GM13977 (cell line): ENCODE data around the gene CCNG2.

Experiments used
- DNase-seq: peaks from one replicate; pipeline ENCODE4 v3.0.0; 2012; ENCODE audit warnings: low spot score
- in situ Hi-C: fragments of 300-500 bp; cut with MboI; formaldehyde crosslinking; loops from one replicate; pipeline ENCODE4 v1.12.0; 2022; ENCODE audit warnings: low sequenced_read_pairs, low pct_unique_long_range_greater_than_20kb, mixed read lengths, inconsistent platforms; ENCODE audit not compliant: unreplicated experiment
- TF ChIP-seq, protein P1 (sequence below): IDR thresholded peaks from 2 replicates; pipeline ENCODE4 v1.5.1; 2012; ENCODE audit warnings: mild to moderate bottlenecking, control low read depth; ENCODE audit not compliant: insufficient read depth; ENCODE audit errors: extremely low read depth, missing control alignments

CCNG2 gene

DNA sequence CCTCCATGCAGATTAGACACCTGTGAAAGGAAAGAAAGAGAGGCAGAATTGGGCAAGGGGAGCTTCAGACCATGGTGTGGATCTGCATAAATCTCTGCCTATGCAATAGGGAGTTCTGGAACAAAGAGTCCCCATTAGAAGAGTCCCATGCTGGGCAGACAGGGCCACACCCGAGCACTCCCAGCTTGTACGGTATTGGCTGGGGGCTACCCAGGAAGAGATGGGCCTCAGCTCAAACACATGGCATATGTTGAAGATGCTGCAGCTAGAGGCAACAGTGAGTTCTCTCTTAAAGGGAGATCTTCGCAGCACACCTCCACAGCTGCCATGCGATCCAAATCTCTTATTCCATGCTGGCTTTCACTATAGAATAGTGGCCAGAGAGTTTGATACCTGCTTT, 24.7 kb downstream of the CCNG2 start:
- DNase-seq = no peak
- TF ChIP-seq, protein P1, sequence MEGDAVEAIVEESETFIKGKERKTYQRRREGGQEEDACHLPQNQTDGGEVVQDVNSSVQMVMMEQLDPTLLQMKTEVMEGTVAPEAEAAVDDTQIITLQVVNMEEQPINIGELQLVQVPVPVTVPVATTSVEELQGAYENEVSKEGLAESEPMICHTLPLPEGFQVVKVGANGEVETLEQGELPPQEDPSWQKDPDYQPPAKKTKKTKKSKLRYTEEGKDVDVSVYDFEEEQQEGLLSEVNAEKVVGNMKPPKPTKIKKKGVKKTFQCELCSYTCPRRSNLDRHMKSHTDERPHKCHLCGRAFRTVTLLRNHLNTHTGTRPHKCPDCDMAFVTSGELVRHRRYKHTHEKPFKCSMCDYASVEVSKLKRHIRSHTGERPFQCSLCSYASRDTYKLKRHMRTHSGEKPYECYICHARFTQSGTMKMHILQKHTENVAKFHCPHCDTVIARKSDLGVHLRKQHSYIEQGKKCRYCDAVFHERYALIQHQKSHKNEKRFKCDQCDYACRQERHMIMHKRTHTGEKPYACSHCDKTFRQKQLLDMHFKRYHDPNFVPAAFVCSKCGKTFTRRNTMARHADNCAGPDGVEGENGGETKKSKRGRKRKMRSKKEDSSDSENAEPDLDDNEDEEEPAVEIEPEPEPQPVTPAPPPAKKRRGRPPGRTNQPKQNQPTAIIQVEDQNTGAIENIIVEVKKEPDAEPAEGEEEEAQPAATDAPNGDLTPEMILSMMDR = no peak
- in situ Hi-C loops = no loop called here

- TF ChIP-seq, protein P1 = no peak
- no peak for DNase-seq
- in situ Hi-C loops = no loop called here
Measured at GRCh38 chr4:77183777-77184420, 26.9 kb downstream of the CCNG2 start.

DNA sequence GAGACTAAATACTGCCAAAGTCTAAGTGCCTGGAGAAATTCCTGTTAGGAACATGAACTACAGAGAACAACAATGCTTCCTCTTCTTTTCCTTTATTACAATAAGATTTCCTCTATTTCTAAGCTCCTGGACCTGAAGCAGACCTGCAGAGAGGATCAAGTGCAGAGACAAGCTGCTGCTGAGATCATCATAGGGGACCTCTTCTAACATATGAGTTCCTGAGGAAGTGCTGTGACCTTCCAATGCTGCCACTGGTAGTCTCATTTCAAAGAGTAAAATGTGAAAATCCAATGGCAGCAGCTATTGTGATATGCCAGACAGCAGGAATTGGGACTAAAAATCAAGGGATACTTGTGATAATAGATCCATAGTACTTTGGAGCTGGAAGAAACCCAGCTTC, 28.0 kb downstream of the CCNG2 start:
- in situ Hi-C loops = no loop called here
- TF ChIP-seq, protein P1 = no peak
- DNase-seq = no peak

DNA sequence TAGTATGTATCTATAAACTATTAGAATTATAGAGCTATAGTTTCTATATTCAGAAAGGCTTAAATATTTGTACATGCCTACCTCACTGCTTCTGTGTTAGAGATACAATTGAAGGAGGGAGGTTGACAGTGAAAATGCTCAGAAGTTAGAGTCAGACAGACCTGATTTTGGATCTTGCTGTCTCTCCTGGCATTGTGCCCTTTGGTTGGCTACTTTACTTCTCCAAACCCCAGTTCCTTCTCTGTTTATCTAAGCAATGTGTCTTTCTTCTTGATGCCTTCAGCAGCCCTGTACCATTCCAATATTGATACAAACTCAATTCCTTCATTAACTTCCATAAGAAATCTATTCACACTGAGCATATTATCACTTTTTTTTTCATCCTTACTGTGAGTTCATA, 28.7 kb downstream of the CCNG2 start:
- no peak for DNase-seq
- in situ Hi-C loops = no loop called here
- TF ChIP-seq, protein P1 = no peak

- in situ Hi-C loops = no loop called here
- TF ChIP-seq, protein P1 = no peak
- DNase-seq = no peak
Measured at GRCh38 chr4:77187322-77187721, 30.3 kb downstream of the CCNG2 start.

GRCh38 chr4:77188498-77189220, 31.7 kb downstream of the CCNG2 start:
- in situ Hi-C loops = no loop called here
- TF ChIP-seq, protein P1 = no peak
- DNase-seq = no peak

- DNase-seq = no peak
- in situ Hi-C loops = no loop called here
- TF ChIP-seq, protein P1 = no peak
Measured at GRCh38 chr4:77189412-77189811, 32.4 kb downstream of the CCNG2 start.
